SHP77 treated with DMSO at 0.1 percent for 48 hours (cell line): ENCODE measurements around the gene GAS7.

ENCODE experiments used
- DNase-seq: peaks from one replicate; lab custom pipeline; 2025; lab: John Stamatoyannopoulos, UW

Gene GAS7

DNA sequence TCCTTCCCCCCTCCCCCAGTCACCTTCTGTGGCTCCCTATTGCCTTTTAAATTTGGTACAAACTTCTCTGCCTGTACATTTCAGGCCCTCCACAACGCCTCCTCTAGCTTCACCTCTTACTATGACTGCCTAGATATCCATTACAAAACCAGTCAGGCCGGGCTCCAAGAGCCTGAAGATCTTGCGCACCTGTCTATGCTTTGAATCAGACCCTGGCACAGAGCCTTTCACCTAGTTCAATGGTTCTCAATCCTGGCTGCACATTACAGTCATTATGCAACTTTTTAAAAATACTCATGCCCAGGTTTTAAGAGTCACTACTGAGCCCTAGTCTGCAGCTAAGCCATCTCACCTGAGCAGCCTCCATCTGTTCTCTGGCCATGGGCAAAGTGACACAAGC lies 1.6 kb upstream of the GAS7 start:
- DNase-seq, result no peak

DNA sequence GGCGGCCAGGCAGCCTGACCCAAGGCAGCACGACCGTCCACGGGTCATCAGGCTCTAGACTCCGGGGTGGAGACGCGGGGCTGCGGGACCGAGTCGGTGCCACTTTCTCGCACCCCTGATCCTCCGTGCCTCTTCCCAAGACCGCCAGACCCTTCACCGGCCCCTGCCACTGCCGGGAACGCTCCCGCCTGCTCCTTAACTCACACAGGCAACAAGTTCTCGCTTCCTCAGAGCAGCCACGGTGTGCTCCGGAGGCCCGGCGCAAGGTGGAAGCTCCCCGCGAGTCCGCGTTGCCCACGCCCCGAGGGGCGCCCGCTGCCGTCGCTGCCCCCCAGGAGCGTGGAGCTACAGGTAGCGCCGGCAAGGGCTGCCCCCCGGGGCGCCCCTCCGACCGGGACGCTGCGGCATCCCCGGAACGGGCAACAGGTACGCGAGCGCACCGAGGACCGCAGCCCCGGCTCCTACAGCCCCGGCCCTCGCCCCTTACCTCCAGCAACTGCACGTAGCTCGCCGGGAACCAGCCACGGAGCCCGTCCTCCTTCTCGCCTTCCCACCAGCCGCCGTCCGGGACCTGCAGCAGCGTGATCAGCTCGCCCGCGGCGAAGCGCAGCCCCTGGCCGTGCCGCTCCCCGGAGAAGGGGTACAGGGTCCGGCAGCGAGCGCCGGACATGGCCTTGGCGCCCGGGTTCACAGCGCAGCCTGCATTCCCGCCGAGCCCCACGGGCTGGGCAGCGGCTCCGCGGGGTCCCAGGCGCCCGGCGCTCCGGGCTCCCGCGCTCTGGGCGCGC lies 491 bp downstream of the GAS7 start:
- no peak for DNase-seq

DNA sequence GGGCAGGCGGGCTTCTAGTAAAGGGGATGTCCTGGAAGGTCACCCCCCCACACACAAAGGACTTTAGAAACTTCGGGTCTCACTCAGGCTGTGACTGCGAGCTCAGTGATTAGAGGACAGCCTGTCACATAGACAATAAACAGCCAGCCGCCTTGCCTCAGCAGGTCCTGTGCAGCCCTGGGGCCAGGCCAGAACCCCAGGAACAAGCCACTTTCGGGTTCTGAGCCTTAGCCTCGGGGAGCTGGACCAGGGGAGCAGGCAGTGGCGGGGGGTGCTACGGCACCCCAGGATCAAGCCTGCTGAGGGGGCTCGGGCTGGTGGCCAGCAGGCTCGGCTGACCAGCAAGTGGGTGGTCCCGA lies 1.1 kb downstream of the GAS7 start:
- DNase-seq, result no peak

DNA sequence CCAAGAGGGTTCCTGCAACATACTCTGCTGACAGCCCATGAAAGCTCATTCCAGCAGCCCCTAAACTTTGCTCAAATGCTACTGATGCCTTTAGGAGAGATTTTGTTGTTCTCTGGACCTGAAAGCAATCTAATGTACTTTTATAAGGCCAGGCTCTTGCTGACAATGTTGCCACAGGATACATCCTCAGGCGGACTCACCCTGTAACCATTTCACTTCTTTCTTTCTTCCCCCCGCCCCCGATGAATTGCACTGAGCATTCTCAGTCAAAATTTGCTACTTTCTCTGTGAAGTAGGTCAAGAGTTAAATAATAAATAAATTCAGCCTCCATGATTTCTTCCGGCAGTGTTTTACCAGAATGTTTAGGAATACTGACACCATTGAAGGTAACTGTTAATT lies 1.5 kb downstream of the GAS7 start:
- no peak for DNase-seq

DNA sequence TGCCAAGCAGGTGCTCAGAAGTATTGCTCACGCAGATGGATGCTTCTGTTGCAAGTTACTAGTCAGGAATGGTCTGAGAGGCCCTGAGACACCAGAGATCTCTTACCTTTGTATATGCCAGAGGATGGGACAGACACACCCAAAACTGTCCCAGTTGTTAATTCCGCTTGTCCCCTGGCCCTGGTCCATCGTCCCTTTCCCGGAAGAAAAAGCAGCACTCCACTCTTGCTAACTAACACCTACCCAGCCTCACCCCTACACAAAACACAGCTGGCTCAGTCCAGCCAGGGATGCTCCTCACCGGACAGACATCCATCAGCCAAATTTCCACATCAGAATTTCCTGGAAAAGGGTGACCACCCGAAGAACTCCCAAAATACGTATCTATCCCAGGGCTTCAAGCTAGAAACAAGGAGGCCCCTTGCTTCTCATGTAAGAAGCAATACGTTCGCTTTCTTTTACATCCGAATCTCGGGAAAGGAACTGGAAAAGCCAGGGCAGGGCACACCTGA lies 2.0 kb downstream of the GAS7 start:
- no peak for DNase-seq

DNA sequence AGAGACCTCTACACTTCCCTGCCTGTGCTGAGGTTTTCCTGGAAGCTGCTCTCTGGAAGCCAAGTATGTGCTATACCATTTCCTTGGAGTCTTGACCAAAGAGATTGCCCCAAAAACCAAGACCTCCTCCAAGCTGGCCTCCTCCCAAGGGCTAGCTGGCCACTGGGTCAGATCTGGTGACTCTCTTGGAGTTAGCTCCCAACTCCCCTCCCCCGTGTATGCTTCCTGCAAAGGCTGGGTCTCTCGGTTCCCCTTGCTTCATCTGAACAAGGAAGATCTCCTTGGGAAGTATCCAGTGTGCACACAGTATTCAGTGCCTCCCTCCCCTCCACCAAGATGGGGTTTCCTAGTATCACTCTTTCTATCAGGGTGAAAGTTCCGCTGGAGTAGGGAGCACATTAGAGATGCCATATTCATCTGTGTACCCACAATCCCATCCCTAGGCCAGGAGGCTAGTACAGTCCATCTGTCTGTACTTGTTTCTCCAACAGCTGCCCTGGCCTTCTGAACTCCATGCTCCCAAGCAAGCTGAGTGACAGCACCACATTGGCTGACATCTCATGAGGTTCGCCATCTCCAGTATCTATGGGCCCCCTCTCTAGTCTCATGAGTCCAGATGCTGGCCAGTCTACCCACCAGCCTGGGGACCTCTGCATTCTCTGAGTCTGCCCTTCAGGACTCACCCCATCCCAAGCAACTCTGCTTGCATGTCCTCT lies 3.2 kb downstream of the GAS7 start:
- no peak for DNase-seq

DNA sequence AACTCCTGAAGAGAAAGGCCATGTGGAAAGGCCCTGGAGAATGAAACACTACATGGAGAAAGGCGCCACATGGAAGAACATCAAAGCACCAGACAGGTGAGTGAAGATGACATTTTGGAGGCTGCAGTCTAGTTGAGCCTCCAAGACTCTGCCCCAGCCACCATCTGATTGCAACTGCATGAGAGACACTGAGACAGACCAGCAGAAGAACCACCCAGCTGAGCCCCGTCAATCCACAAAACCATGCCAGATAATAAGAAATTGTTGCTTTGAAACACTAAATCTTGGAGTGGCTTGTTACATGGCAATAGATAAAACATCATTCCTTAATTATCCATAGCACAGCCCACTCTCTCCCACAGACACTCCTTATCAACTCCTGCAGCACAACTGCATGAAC lies 4.8 kb downstream of the GAS7 start:
- DNase-seq, result no peak

DNA sequence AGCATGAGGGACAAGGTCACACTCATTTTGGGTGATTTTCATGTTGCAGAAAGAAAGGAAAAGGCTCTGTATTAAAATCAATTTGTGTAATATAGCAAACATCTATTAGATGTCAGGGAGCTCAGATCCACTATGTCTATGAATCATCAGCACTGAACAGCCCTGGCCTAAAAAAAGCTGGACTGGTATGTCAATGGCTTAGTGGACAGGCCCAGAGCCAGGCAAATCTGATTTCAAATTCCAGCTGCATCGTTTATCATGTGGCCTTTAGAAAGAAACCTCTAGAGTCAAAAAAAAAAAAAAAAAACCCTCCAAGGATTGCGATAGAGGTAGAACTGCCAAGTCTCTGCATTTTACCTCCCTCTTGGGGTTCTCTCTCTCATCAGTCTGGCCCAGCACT lies 5.4 kb downstream of the GAS7 start:
- no peak for DNase-seq

DNA sequence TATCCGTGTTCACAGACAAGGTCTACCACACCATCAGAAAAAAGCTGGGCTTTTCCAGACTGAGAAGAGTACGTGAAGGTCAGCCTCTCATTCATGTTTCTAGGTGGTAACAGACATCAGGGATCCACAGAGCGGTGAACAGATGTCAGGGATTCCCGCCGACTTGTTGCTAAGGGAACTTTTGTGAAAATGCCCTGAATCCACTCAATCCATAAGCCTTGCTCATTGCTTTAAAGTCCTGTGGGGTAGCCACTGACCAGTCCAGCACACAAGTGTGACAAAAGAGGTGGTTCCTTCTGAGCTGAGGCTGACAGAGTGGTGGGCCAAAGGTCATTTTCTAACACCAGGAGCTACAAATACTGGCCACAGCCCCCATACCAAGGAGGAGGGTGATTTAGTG lies 5.9 kb downstream of the GAS7 start:
- DNase-seq, result no peak

DNA sequence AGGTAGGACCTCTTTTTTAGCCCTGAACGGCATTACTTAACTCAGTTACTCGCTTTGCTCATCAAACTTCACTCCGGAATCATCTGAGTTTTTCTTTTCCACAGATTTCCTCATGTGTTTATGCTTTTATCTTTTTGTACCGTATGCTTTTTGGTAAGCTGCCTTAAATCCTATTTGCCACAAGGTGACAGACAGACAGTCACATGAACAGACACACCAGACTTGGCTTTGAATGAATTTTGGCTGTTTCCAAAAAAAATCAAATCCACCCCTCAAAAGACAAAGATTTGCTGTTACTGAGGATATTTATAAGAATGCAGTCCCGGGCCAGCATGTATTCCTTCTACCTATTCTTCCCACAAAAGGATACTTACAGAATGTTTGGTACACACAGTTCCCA lies 10.9 kb downstream of the GAS7 start:
- DNase-seq, result no peak

DNA sequence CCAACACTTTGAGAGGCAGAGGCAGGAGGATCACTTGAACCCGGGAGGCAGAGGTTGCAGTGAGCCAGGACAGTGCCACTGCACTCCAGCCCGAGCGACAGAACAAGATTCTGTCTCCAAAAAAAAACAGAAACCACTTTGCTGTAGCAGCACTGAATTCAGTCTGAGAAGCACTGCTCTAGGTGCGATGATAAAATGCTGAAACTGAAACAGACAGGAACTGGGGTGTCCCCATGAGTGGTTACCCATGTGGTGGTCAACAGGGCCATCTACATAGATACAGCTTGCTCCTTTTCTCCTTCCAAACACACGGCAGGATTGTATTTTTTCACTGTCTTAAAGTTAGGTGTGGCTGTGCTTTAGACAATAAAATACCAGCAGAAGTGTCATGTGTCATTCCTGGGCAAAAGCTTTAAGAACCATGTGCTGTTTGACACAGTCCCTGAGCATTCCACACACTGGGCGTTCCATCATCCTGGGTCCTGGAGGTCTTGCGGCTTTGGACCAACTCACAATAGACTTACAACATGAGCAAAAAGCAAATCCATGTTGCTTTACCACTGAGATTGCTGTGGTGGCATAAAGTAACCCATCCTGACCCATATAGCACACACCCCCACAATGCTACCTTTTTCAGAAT lies 11.5 kb downstream of the GAS7 start:
- no peak for DNase-seq

DNA sequence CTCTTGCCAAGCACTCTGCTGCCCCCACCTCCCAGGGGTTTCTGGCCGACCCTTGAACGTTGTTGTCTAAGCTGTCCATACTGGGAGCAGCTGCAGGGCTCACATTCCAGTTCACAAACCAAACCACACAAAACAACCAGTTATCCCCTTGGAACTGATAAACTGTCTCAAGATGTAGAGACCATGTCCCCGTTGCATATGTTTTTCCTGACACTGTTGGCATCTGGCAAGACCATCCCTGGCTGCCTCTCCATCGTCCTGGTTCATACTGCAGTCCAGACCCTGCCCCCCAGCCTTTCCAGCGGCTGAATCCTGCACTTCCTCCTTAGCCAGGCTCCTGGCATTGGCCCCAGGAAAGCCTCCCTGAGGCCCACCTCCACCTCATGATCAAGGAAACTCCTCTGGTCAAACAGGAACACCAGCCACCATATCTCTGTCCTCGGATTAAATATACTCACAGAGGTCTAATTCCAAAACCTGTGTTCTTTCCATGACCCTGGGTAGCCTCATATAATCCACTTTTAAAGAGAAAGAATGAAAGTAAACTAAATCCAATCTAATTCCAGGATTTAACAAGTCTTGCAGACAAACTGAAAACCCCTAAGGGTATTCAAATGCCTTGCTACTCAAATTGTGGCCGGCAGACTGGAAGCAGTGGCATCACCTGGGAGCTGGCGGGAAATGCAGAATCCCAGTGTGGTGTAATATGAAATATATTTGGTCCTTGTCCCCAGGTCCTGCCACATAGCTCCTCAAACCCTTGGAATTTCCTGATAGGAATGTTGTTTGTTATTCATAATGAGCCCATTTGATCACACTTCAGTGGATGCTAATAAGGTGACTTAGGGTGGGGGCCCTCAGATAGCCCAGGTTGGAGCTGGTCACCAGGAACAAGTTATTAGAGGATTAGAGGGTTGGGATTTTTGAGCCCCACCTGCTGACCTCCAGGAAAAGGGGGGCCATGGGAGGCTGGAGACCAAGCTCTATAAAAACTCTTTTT lies 14.2 kb downstream of the GAS7 start:
- no peak for DNase-seq

DNA sequence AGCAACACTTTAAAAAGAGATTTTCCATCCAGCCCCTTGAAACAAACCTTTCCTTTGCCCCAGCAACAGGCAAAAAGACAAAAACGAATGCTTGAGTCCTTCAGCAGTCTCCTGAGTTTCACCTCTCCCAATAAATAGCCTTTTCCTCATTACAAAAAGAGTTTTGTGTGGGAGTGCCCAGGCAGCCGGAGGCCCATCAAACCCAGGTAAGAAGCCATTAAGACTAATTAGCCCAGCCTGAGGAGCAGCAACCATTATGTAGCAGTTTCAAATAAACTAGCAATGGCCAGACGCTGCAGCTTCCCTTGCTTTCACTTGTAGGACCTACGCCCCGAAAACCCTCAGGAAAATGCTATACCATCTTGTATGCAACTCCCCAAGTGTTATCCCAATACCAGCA lies 15.6 kb downstream of the GAS7 start:
- DNase-seq, result no peak

DNA sequence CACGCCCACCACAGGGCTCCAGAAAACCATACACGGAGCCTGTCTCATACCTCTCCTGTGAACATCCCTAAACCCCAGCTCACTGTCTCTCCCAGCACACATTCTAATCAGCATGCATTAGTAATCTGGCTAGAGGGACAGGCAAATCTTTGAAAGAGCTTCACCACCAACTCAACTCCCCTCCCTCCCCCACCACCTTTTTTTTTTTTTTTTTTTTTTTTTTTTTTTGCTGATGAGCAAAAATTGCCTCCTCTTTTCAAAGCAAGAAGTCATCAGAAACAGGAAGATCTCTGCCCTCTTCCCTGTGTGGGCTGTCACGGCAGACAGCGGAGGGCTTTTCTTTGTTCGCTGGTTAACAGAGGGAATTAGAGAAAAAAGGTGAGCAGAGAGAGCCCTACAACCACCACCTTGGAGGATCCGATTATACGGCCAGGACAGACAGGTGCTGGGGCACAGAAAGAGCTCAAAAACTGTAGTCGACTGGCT lies 19.9 kb downstream of the GAS7 start:
- DNase-seq, result no peak

DNA sequence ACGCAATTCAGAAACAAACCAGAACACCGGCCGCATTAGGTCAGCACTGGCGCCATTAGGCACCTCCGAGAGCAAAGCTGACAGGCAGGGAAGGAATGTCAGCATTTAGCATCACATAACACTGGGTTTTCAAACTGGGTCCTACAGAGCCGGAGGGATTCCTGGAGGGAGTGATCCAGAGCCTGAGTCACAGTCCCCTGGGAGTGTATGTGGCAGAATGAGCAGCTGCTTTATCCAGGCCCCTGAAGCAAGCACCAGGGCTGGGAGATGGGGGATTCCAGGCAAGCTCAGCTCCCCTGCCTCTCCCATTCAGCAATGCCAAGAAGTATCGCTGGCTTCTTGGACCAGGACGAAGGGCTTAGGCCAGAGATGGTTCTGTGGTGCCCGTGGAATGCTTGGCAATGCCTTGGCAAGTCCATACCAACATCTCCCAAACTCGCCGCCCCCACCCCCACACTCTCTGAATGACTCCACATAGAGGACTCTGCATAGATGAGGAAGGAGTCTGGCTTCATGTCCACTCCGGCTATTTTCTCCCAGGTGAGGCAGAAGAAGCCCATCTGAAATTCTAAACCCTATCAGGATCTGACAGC lies 20.4 kb downstream of the GAS7 start:
- DNase-seq, result no peak

DNA sequence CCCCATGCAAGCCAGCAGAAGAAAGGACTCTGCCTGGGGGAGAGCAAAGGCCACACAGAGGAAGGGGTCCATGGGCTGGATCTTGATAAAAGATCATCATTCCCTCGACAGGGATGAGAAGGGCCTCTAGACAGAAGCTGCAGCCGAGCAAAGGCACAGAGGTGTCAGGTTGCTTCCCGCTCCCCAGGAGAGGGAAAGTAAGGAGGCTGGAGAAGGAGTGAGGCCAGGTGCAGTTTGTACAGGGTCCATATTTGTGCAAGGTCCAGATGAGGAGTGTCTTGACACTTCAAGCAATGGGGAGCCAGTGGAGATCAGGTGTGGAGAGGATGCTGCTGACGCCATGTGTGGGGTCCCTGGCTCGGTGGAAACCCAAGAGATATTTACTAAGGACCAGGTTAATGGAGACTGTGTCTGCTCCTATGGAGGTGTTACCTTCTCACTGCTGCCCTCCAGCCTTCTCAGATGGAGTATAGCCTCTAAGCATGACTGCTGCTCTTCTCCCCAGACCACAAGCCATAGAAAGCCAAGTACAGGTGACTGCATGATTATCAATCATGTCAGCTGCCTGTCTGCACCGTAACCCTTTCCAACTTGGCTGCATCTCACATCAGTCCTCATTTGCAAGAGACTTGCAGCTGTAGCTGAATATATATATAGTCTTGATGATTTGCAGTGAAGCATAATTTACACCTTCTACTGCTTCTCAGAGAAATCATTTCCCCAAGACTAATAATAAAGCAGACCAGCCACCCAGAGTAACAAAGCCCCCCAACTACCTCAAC lies 21.1 kb downstream of the GAS7 start:
- DNase-seq, result no peak

DNA sequence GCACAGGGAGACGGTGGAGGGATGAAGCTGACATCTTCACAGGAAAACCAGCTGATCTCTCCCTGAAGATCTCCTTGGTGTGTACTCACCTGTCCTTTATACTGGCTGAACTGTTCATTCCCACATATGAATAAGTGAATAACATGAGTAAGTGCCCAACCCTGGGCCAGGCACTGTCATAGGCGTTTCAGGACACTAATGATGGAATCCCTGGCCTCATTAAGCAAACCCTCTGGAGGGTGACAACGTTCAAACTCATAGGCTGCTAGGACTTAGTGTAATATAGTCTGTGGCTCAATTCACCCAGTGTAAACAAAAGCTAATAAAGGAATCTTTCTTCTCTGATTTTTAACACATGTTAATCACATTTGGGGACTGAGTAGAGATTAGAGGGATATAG lies 24.5 kb downstream of the GAS7 start:
- no peak for DNase-seq

DNA sequence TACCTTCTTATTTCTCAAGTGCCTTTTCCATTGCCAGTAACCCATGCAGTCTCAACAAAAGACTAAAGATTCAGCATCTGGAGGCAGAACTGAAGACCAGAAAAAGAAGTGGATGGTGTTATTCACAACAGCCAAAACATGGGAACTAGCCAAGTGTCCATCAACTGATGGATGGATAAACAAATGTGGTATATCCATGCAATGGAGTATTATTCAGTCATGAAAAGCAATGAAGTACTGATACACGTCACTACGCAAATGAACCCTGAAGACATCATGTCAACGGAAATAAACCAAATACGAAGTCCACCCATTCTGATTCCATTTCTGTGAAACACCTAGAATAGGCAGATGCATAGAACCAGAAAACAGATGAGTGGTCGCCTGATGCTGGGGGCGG lies 25.6 kb downstream of the GAS7 start:
- DNase-seq, result no peak

DNA sequence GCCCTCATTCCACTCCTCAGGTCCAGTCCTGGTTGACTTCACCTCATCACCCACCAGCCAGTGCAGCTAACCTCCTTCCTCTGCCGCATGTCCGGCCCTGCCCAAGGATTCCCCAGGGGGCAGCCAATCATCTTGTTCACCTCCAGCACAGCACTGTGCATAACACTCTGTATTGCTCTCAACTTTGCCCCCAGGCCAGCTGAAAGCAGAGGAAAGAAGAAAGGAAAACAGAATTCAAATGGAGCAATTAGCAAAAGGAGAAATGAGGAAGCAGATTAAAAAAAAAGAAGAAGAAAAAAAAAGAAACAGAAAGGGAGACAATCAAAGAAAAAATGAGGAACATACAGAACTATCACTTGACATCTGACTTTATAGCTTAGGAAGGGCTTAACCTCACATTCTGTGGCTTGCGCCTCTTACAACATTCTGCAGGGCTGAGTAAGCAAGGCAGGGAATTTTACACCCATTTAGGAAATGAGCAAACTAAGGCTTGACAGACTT lies 26.1 kb downstream of the GAS7 start:
- no peak for DNase-seq

DNA sequence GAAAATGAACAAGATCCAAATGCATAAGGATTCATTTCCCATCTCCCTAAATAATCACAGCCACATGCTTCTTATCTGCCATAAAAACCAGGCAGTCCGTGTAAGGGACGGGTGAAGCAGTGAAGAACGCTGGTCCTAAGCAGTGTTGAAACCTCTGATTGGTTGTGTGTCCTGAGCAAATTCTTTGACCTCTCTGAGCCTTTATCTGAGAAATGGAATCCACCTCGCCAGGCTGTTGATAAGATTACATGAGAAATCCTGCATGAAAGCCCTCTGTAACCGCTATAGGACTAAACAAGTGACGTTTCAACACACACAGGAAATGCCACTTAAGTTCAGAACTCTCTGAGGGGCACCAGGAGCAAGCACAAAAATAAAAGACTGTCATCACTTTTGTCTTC lies 26.8 kb downstream of the GAS7 start:
- DNase-seq, result no peak
